Prostate gland (tissue), 2 donors: ENCODE measurements around the gene SND1. TPM values are rescaled to one million over a fixed set of nuclear protein-coding genes. Genes with fewer than 3 reads are reported as not detected.

Experiments used
- DNase-seq: peaks from one replicate; pipeline ENCODE4 v3.0.0-alpha.2; 2019; ENCODE audit warnings: low spot score
- H3K27ac ChIP-seq, 2 donors: fragments of 200-600 bp; sonication (generic); 2 replicates each; pipeline ENCODE4 v1.5.1; 2017 to 2019
- H3K27me3 ChIP-seq: fragments of 200-600 bp; sonication (generic); replicated peaks from 2 replicates; pipeline ENCODE4 v1.5.1; 2019; ENCODE audit not compliant: insufficient read depth
- H3K36me3 ChIP-seq, 2 donors: fragments of 200-600 bp; sonication (generic); 1 replicate in 1 of 2; 2 replicates in 1 of 2; pipeline versions ENCODE4 v1.5.1 to v1.8.1; 2017 to 2019
- H3K4me1 ChIP-seq: fragments of 200-600 bp; sonication (generic); replicated peaks from 2 replicates; pipeline ENCODE4 v1.5.1; 2019
- H3K4me3 ChIP-seq, 2 donors: fragments of 200-600 bp; sonication (generic); 2 replicates each; pipeline ENCODE4 v1.5.1; 2017 to 2019
- H3K9me3 ChIP-seq: fragments of 200-600 bp; sonication (generic); 2 replicates; pipeline ENCODE4 v1.5.1; 2017
- POLR2A ChIP-seq: fragments of 450-650 bp; IDR thresholded peaks from one replicate; pipeline ENCODE4 v1.6.1; 2016; ENCODE audit warnings: antibody characterized with exemption, mild to moderate bottlenecking
- POLR2AphosphoS5 ChIP-seq: sonication (generic); formaldehyde crosslinking; IDR thresholded peaks from one replicate; pipeline ENCODE4 v1.6.1; 2017; ENCODE audit warnings: antibody characterized with exemption
- WGBS: methylation state at CpG from one replicate; pipeline ENCODE4 v1.1.5; 2018; 5-methylcytosine and 5-hydroxymethylcytosine counted together
- intact Hi-C: fragments of 100-400 bp; cut with DNase I; formaldehyde crosslinking; loops from one replicate; pipeline ENCODE4 v1.14.2; 2022
- microRNA counts, 2 donors: library from miRNA; unstranded; fragments of <30 nt; microRNA quantifications; one replicate each; lab custom pipeline; 2016 to 2017
- microRNA-seq: library from miRNA; unstranded; fragments of <30 nt; microRNA quantifications from one replicate; pipeline ENCODE4, GENCODE V29; 2016
- small RNA-seq, 2 donors: library from RNA; depleted of rRNA; stranded (forward); fragments of <200 nt; gene quantifications; one replicate each; pipeline ENCODE3, GENCODE V24; 2016
- total RNA-seq, 2 donors: library from RNA; depleted of rRNA; stranded (reverse); fragments of >200 nt; gene quantifications; one replicate each; pipeline ENCODE4 v1.1.0, GENCODE V29; 2016
- TF ChIP-seq, protein P1 (sequence below), 4 experiments: fragments of 200-600 bp in 2 of 4; fragments of 450-650 bp in 2 of 4; sonication (generic) in 2 of 4; IDR thresholded peaks; 1 replicate in 3 of 4; 2 replicates in 1 of 4; pipeline ENCODE4 v1.5.1; 2016 to 2019; ENCODE audit warnings: antibody characterized with exemption in 4 of 4, mild to moderate bottlenecking in 2 of 4, moderate library complexity in 2 of 4

The SND1 gene
- total RNA-seq, 2 donors from 2014 or later, result 175 to 190 TPM

DNA sequence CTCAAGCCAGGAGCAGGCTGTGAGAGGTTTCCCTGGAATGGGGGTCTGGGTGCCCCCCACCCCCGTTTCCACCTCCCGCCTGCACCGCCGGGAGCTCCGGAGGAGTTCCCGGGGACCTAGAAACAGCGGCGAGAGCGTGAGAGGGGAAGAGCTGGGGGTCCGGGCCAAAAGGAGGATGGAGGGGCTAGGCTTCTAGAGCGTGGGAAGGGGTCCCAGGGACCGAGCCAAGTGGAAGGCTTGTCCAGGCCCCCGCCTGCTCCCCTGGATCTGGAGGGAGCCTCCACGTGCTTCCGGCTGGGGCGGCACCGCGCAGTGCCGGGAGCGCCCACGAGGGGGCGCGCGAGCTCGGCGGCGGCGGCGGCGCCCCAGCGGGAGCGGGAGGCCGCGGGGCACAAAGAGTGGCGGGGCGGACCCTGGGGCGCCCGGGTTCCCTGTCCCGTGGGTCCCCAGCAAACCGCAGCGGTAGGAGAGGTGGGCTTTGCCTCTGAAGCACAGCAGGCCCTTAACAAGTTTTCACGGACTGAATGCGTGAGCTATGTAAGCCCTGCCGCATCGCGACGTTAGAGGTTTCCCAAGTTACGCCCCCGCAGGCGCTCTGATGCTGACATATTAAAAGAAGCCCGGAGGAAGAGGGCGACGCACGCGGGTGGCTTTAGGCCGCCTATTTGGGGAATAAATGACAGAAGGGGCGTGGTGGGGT lies 483.7 kb downstream of the SND1 start:
- peaks cover 3% of the 10 kb centered on the region for H3K4me1 ChIP-seq
- no peak overlapping the region for H3K27ac ChIP-seq
- peaks cover 3% of the 10 kb centered on the region for H3K27me3 ChIP-seq
- H3K36me3 ChIP-seq, result no peaks in the 10 kb centered on the region
- DNase-seq, result peak; percentile 13
- intact Hi-C loops, result loop anchor here (5.0 kb wide), 3 partner anchors 72 to 428 kb away; no protein-coding TSS in a partner anchor
- H3K9me3 ChIP-seq, result no peaks in the 10 kb centered on the region
- TF ChIP-seq, protein P1, sequence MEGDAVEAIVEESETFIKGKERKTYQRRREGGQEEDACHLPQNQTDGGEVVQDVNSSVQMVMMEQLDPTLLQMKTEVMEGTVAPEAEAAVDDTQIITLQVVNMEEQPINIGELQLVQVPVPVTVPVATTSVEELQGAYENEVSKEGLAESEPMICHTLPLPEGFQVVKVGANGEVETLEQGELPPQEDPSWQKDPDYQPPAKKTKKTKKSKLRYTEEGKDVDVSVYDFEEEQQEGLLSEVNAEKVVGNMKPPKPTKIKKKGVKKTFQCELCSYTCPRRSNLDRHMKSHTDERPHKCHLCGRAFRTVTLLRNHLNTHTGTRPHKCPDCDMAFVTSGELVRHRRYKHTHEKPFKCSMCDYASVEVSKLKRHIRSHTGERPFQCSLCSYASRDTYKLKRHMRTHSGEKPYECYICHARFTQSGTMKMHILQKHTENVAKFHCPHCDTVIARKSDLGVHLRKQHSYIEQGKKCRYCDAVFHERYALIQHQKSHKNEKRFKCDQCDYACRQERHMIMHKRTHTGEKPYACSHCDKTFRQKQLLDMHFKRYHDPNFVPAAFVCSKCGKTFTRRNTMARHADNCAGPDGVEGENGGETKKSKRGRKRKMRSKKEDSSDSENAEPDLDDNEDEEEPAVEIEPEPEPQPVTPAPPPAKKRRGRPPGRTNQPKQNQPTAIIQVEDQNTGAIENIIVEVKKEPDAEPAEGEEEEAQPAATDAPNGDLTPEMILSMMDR (IDR thresholded peaks at IDR 0.05), result peak; percentile 80 to 94 (median 87)
- TF ChIP-seq POLR2A (no peak), POLR2AphosphoS5 (no peak)
- under 1% methylated on average over 24 of the region's 57 CpGs for WGBS
- peak overlapping the region; percentile 31 to 39 for H3K4me3 ChIP-seq

DNA sequence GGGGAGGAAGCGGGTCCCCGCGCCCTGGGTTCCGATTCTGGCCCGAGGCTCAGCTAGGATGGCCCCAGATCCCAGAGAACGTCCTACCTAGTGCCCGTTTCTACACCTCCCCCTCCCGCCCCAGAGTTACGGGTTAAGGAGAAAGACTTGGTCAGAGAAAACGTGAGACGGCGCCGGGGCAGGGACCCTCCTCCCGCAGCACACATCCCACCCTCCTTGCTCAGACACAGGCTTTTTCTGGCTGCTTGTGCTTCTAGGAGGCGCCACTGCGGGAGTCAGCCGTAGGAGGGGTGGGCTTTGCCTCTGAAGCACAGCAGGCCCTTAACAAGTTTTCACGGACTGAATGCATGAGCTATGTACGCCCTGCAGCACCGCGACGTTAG lies 484.2 kb downstream of the SND1 start:
- Histone ChIP-seq H3K36me3 (no peaks in the 10 kb centered on the region), H3K27ac (no peak overlapping the region), H3K27me3 (peaks cover 3% of the 10 kb centered on the region), H3K9me3 (no peaks in the 10 kb centered on the region), H3K4me3 (peak overlapping the region; percentile 31 to 39), H3K4me1 (peaks cover 3% of the 10 kb centered on the region)
- no peak for TF ChIP-seq POLR2AphosphoS5
- intact Hi-C loops, result loop anchor here (5.0 kb wide), 3 partner anchors 71 to 429 kb away; no protein-coding TSS in a partner anchor
- DNase-seq, result no peak
- 3% methylated on average over 22 of the region's 22 CpGs for WGBS

DNA sequence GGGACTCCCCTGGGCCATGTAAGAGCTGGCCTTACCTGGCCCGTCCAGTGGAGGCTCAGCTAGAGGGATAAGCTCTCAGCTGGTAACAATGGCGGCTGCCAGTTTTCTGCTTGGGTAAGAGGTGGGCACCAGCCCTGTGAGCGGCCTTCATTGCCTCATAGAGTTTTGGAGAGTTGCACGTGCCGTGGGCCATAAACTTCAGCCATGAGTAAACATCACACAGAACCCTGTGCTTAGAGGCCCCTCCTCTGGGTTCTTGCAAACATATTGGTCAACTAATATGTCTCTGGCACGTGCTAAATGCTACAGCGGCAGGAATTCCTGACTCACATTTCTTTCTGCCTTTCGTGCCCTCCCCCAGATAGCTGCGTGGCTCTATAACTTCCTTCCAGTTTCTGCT lies 485.2 kb downstream of the SND1 start:
- peaks cover 3% of the 10 kb centered on the region for H3K27me3 ChIP-seq

DNA sequence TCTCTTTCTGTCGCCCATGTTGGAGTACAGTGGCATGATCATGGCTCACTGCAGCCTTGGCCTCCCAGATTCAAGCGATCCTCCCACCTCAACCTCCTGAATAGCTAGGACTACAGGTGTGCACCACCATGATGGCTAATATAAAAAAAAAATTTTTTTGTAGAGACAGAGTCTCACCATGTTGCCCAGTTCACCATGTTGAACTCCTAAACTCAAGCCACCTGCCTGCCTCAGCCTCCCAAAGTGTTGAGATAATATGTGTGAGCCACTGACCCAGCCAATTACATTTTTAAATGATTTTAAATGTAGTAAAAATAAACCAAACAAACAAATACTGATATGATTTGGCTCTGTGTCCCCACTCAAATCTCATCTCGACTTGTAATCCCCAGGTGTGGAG lies 487.4 kb downstream of the SND1 start:
- Histone ChIP-seq H3K4me1 (peaks cover 3% of the 10 kb centered on the region), H3K4me3 (no peak overlapping the region), H3K9me3 (no peaks in the 10 kb centered on the region), H3K27ac (no peak overlapping the region), H3K36me3 (no peaks in the 10 kb centered on the region), H3K27me3 (peaks cover 3% of the 10 kb centered on the region)
- no peak for TF ChIP-seq POLR2AphosphoS5
- TF ChIP-seq, protein P1 (IDR thresholded peaks at IDR 0.05), result no peak
- no peak for TF ChIP-seq POLR2A
- WGBS, result 70% methylated on average over 3 of the region's 3 CpGs
- intact Hi-C loops, result loop anchor here (5.0 kb wide), 3 partner anchors 68 to 432 kb away; no protein-coding TSS in a partner anchor
- no peak for DNase-seq

More for the DNA sequence above, 485.2 kb downstream of the SND1 start:
- Histone ChIP-seq H3K27ac (no peak overlapping the region), H3K4me3 (no peak overlapping the region), H3K36me3 (no peaks in the 10 kb centered on the region), H3K4me1 (peaks cover 3% of the 10 kb centered on the region), H3K9me3 (no peaks in the 10 kb centered on the region)
- DNase-seq, result no peak
- intact Hi-C loops, result loop anchor here (5.0 kb wide), 3 partner anchors 70 to 430 kb away; no protein-coding TSS in a partner anchor
- no peak for TF ChIP-seq POLR2A
- no peak for TF ChIP-seq POLR2AphosphoS5
- TF ChIP-seq, protein P1 (IDR thresholded peaks at IDR 0.05), result no peak
- WGBS, result 35% methylated on average over 9 of the region's 9 CpGs

DNA sequence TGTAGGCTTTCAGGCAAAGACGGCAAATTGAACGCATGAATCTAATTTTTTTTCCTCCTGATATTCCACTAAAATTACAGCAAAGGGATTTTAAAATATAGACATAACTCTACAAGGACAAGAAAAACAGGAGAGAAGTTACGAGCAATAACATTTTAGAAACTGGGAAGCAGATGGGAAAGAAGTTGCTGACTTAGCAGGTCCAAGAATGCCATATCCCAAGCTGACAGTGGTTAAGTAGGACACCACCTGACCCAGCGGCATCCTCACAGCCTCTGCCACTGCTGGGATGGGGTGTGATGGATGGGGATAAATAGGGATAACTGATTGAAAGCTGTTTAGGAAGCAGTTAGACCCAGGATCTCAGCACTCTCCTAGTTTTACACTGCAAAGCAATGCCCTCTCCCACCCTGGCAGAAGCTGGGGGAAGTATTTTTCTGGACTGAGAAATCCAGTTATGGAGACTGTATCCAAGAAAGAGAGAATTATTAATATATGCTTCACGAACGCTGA lies 489.7 kb downstream of the SND1 start:
- 87% methylated on average over 6 of the region's 6 CpGs for WGBS
- peaks cover 3% of the 10 kb centered on the region for H3K27me3 ChIP-seq
- TF ChIP-seq POLR2AphosphoS5 (no peak), POLR2A (no peak)
- TF ChIP-seq, protein P1 (IDR thresholded peaks at IDR 0.05), result no peak
- intact Hi-C loops, result no loop called here
- H3K4me3 ChIP-seq, result no peak overlapping the region
- DNase-seq, result no peak
- no peaks in the 10 kb centered on the region for H3K36me3 ChIP-seq
- H3K4me1 ChIP-seq, result no peaks in the 10 kb centered on the region
- H3K9me3 ChIP-seq, result no peaks in the 10 kb centered on the region
- H3K27ac ChIP-seq, result no peak overlapping the region

MicroRNAs encoded within 50 kb of the gene (microRNA counts, 767-probe panel; counts per million panel counts)
- microRNA hsa-miR-593-3p (lab: Ali Mortazavi, UCI), result 0 to 431 counts per million in 2 donors

Small RNA genes lying within 50 kb of the gene (microRNA-seq; reads per million reads assigned to microRNA genes)
- gene MIR593, result not detected

Small RNA genes lying within 50 kb of the gene (small RNA-seq; reads per million reads assigned to genes)
- 0 reads per million in 2 donors for gene MIR593

Other genes starting within 250 kb of the SND1 start
- 10 to 100 TPM; 22.5 to 32.3 TPM for gene GCC1, start 66.6 kb upstream of the SND1 start, total RNA-seq
- 100 to 1,000 TPM; 194 to 218 TPM for gene ARF5, start 63.8 kb upstream of the SND1 start, total RNA-seq
- gene FSCN3, start 58.5 kb upstream of the SND1 start, total RNA-seq, result 1 to 10 TPM; 1.2 to 7.6 TPM
- gene PAX4, start 34.1 kb upstream of the SND1 start, total RNA-seq, result not detected